ENCODE measurements around the gene BIRC6. TPM values are rescaled to one million over a fixed set of nuclear protein-coding genes. Genes with fewer than 3 reads are reported as not detected.

Gene BIRC6
- total RNA-seq, 1 experiment from 2014 or later = 63.1 TPM

DNA sequence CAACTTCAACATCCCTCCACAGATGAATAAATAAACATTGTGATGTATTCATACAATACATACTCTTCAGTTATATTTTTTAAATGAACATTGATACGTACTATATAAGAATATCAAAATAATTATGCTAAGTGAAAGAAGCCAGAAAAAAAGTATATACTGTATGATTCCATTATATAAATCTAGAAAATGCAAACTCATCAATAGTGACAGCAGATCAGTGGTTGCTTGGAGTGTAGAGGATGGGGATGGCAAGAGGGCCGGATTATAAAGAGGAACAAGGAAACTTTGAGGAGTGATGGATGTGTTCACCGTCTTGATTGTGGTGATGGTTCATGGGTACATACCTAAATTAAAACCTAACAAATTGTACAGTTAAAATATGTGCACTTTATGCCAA, 268.0 kb downstream of the BIRC6 start:
- no peak for TF ChIP-seq GABPB1 (CRISPR knock-in tag; IDR thresholded peaks at IDR 0.05)
- TF ChIP-seq, protein P1, sequence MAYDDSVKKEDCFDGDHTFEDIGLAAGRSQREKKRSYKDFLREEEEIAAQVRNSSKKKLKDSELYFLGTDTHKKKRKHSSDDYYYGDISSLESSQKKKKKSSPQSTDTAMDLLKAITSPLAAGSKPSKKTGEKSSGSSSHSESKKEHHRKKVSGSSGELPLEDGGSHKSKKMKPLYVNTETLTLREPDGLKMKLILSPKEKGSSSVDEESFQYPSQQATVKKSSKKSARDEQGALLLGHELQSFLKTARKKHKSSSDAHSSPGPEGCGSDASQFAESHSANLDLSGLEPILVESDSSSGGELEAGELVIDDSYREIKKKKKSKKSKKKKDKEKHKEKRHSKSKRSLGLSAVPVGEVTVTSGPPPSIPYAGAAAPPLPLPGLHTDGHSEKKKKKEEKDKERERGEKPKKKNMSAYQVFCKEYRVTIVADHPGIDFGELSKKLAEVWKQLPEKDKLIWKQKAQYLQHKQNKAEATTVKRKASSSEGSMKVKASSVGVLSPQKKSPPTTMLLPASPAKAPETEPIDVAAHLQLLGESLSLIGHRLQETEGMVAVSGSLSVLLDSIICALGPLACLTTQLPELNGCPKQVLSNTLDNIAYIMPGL (CRISPR knock-in tag; IDR thresholded peaks at IDR 0.05) = no peak
- TF ChIP-seq, protein P2, sequence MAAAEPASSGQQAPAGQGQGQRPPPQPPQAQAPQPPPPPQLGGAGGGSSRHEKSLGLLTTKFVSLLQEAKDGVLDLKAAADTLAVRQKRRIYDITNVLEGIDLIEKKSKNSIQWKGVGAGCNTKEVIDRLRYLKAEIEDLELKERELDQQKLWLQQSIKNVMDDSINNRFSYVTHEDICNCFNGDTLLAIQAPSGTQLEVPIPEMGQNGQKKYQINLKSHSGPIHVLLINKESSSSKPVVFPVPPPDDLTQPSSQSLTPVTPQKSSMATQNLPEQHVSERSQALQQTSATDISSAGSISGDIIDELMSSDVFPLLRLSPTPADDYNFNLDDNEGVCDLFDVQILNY (CRISPR knock-in tag; IDR thresholded peaks at IDR 0.05) = no peak
- ATAC-seq = no peak
- CTCF ChIA-PET = no interaction called here
- Mint-ChIP-seq H3K4me1 (peaks cover 16% of the 10 kb centered on the region), H3K9me3 (no peaks in the 10 kb centered on the region), H3K4me3 (no peak overlapping the region), H3K27me3 (ENCODE audit: low read depth) (no peaks in the 10 kb centered on the region), H3K27ac (no peak overlapping the region), H3K36me3 (peaks cover 7% of the 10 kb centered on the region; the same call in 1 of the 2 replicates)
- POLR2A ChIA-PET = no interaction called here
- DNase-seq (ENCODE audit: low spot score) = no peak

DNA sequence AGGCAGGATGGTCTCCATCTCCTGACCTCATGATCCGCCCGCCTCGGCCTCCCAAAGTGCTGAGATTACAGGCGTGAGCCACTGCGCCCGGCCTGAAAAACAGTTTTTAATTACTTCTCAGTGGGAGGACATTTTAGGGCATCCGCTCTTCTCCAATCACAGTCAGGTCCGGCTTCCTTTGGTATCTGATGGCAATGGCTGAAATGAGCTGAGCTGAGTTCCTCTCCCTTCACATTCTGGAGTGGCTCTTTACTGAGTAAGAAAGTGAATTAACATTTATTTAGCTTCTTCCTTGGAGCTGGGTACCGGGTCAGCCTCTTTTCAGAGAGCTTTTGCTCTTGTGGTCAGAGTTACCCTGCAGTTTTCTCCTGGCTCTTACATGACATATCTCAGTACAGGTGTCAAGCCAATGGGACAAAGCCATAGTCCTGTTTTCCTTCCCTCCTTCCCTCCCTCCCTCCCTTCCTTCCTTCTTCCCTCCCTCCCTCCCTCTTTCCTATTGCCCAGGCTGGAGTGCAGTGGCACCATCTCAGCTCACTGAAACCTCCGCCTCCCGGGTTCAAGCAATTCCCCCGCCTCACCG, 269.9 kb downstream of the BIRC6 start:
- peaks cover 16% of the 10 kb centered on the region for H3K4me1 Mint-ChIP-seq
- DNase-seq (ENCODE audit: low spot score) (no peak), ATAC-seq (peak; percentile 0; the same call in 1 of the 2 replicates)
- no peaks in the 10 kb centered on the region for H3K9me3 Mint-ChIP-seq
- peaks cover 9% of the 10 kb centered on the region for H3K36me3 Mint-ChIP-seq
- ChIA-PET CTCF (interaction anchor here (2.2 kb wide), 1 partner anchor 753 kb away, joined by 5 read pairs; no protein-coding TSS in a partner anchor), POLR2A (interaction anchor here (1.5 kb wide), 1 partner anchor 14 kb away, joined by 3 read pairs; no protein-coding TSS in a partner anchor)
- no peaks in the 10 kb centered on the region for H3K27me3 Mint-ChIP-seq (ENCODE audit: low read depth)
- peak overlapping the region; percentile 88 for H3K4me3 Mint-ChIP-seq
- H3K27ac Mint-ChIP-seq = peak overlapping the region; percentile 97
- TF ChIP-seq, protein P3, sequence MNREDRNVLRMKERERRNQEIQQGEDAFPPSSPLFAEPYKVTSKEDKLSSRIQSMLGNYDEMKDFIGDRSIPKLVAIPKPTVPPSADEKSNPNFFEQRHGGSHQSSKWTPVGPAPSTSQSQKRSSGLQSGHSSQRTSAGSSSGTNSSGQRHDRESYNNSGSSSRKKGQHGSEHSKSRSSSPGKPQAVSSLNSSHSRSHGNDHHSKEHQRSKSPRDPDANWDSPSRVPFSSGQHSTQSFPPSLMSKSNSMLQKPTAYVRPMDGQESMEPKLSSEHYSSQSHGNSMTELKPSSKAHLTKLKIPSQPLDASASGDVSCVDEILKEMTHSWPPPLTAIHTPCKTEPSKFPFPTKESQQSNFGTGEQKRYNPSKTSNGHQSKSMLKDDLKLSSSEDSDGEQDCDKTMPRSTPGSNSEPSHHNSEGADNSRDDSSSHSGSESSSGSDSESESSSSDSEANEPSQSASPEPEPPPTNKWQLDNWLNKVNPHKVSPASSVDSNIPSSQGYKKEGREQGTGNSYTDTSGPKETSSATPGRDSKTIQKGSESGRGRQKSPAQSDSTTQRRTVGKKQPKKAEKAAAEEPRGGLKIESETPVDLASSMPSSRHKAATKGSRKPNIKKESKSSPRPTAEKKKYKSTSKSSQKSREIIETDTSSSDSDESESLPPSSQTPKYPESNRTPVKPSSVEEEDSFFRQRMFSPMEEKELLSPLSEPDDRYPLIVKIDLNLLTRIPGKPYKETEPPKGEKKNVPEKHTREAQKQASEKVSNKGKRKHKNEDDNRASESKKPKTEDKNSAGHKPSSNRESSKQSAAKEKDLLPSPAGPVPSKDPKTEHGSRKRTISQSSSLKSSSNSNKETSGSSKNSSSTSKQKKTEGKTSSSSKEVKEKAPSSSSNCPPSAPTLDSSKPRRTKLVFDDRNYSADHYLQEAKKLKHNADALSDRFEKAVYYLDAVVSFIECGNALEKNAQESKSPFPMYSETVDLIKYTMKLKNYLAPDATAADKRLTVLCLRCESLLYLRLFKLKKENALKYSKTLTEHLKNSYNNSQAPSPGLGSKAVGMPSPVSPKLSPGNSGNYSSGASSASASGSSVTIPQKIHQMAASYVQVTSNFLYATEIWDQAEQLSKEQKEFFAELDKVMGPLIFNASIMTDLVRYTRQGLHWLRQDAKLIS (CRISPR knock-in tag; IDR thresholded peaks at IDR 0.05; ENCODE audit: borderline replicate concordance) = no peak
- TF ChIP-seq, protein P4, sequence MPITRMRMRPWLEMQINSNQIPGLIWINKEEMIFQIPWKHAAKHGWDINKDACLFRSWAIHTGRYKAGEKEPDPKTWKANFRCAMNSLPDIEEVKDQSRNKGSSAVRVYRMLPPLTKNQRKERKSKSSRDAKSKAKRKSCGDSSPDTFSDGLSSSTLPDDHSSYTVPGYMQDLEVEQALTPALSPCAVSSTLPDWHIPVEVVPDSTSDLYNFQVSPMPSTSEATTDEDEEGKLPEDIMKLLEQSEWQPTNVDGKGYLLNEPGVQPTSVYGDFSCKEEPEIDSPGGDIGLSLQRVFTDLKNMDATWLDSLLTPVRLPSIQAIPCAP (CRISPR knock-in tag; IDR thresholded peaks at IDR 0.05) = no peak
- TF ChIP-seq ELF4 (CRISPR knock-in tag; IDR thresholded peaks at IDR 0.05; ENCODE audit: low read depth) = no peak
- TF ChIP-seq ESRRA (CRISPR knock-in tag; IDR thresholded peaks at IDR 0.05; ENCODE audit: borderline replicate concordance) = no peak
- TF ChIP-seq, protein P5, sequence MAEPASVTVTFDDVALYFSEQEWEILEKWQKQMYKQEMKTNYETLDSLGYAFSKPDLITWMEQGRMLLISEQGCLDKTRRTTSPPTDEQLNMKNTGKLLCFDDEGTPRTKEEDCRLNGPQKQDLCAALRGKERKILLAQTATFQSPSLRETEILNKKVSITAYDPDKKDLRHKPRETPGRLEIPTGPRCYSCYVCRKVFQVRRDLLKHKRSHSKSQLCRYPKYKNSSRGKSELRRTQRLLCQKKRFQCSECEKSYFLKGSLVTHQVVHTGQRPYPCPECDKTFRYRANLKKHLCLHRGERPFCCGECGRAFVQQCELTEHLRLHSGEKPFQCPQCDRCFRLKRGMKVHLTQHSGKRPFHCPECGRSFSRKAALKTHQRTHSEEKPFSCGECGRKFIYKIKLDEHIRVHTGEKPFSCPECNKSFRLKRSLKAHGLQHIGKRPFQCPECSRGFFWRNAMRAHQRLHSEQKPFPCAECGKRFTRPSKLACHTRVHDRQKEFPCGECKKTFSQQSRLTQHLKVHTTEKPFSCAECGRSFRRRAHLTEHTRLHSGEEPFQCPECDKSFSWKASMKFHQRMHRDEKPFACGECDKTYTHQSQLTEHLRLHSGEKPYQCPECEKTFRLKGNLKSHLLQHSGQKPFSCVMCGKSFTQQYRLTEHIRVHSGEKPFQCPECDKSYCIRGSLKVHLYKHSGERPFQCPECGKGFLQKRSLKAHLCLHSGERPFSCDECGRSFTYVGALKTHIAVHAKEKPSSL (CRISPR knock-in tag; conservative IDR thresholded peaks at IDR 0.05) = no peak
- TF ChIP-seq, protein P6, sequence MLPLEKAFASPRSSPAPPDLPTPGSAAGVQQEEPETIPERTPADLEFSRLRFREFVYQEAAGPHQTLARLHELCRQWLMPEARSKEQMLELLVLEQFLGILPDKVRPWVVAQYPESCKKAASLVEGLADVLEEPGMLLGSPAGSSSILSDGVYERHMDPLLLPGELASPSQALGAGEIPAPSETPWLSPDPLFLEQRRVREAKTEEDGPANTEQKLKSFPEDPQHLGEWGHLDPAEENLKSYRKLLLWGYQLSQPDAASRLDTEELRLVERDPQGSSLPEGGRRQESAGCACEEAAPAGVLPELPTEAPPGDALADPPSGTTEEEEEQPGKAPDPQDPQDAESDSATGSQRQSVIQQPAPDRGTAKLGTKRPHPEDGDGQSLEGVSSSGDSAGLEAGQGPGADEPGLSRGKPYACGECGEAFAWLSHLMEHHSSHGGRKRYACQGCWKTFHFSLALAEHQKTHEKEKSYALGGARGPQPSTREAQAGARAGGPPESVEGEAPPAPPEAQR (CRISPR knock-in tag; IDR thresholded peaks at IDR 0.05) = no peak
- no peak for TF ChIP-seq SMAD4 (CRISPR knock-in tag; IDR thresholded peaks at IDR 0.05)
- TF ChIP-seq, protein P7, sequence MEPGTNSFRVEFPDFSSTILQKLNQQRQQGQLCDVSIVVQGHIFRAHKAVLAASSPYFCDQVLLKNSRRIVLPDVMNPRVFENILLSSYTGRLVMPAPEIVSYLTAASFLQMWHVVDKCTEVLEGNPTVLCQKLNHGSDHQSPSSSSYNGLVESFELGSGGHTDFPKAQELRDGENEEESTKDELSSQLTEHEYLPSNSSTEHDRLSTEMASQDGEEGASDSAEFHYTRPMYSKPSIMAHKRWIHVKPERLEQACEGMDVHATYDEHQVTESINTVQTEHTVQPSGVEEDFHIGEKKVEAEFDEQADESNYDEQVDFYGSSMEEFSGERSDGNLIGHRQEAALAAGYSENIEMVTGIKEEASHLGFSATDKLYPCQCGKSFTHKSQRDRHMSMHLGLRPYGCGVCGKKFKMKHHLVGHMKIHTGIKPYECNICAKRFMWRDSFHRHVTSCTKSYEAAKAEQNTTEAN (CRISPR knock-in tag; IDR thresholded peaks at IDR 0.05) = no peak
- TF ChIP-seq NFE2L1 (CRISPR knock-in tag; IDR thresholded peaks at IDR 0.05) = no peak
- TF ChIP-seq GTF2I (CRISPR knock-in tag; conservative IDR thresholded peaks at IDR 0.05) = no peak
- no peak for TF ChIP-seq SP1 (CRISPR knock-in tag; conservative IDR thresholded peaks at IDR 0.05)
- TF ChIP-seq ZNF396 (CRISPR knock-in tag; IDR thresholded peaks at IDR 0.05; ENCODE audit: borderline replicate concordance) = no peak
- TF ChIP-seq ZNF416 (CRISPR knock-in tag; IDR thresholded peaks at IDR 0.05) = no peak
- no peak for TF ChIP-seq TP53 (CRISPR knock-in tag; IDR thresholded peaks at IDR 0.05)
- TF ChIP-seq NR1H2 (CRISPR knock-in tag; IDR thresholded peaks at IDR 0.05) = no peak
- TF ChIP-seq ETV6 (CRISPR knock-in tag; IDR thresholded peaks at IDR 0.05) = no peak
- TF ChIP-seq ZNF671 (CRISPR knock-in tag; IDR thresholded peaks at IDR 0.05) = no peak
- TF ChIP-seq, protein P8, sequence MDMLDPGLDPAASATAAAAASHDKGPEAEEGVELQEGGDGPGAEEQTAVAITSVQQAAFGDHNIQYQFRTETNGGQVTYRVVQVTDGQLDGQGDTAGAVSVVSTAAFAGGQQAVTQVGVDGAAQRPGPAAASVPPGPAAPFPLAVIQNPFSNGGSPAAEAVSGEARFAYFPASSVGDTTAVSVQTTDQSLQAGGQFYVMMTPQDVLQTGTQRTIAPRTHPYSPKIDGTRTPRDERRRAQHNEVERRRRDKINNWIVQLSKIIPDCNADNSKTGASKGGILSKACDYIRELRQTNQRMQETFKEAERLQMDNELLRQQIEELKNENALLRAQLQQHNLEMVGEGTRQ (CRISPR knock-in tag; IDR thresholded peaks at IDR 0.05) = no peak
